SK-N-SH (cell line): ENCODE data around the gene MUSK. TPM values are rescaled to one million over a fixed set of nuclear protein-coding genes. Genes with fewer than 3 reads are reported as not detected.

Experiments used
- CTCF ChIA-PET: fragments of 300-600, 350-600 bp; formaldehyde crosslinking; extraction: SDS; loops from one replicate; lab custom pipeline; 2021; lab: Yijun Ruan, JAX
- POLR2A ChIA-PET: fragments of 350-600 bp; sonication (Branson Sonifier 250); formaldehyde crosslinking; extraction: SDS; loops from one replicate; lab custom pipeline; 2020; ENCODE audit warnings: antibody characterized with exemption, inconsistent platforms; lab: Yijun Ruan, JAX
- DNase-seq: peaks from one replicate; pipeline ENCODE4 v3.0.0; 2012
- H2AFZ ChIP-seq: fragments of 200-600 bp; sonication (generic); 2 replicates; pipeline ENCODE4 v1.8.1; 2016; ENCODE audit warnings: antibody characterized with exemption, mild to moderate bottlenecking, low read depth
- H3F3A ChIP-seq: fragments of 200-600 bp; sonication (generic); replicated peaks from 2 replicates; pipeline ENCODE3; 2016; ENCODE audit warnings: antibody characterized with exemption, mild to moderate bottlenecking; ENCODE audit not compliant: insufficient read depth
- H3K27ac ChIP-seq, 2 experiments: fragments of 200-500 bp in 1 of 2; fragments of 200-600 bp in 1 of 2; sonication (Bioruptor generic) in 1 of 2; sonication (generic), shearing (Covaris generic) in 1 of 2; 2 replicates each; pipeline versions ENCODE4 v1.5.1 to v1.6.1; 2014 to 2016; ENCODE audit warnings: low read depth in 2 of 2, inconsistent platforms in 1 of 2, low read length in 1 of 2, mild to moderate bottlenecking in 1 of 2, mixed read lengths in 1 of 2
- H3K27me3 ChIP-seq: fragments of 200-600 bp; sonication (generic), shearing (Covaris generic); 2 replicates; pipeline ENCODE4 v1.6.1; 2016; ENCODE audit warnings: mixed run types; ENCODE audit not compliant: insufficient read depth
- H3K36me3 ChIP-seq, 2 experiments: fragments of 200-500 bp in 1 of 2; fragments of 200-600 bp in 1 of 2; sonication (Bioruptor generic) in 1 of 2; sonication (generic) in 1 of 2; replicated peaks in 1 of 2; 2 replicates each; pipeline versions ENCODE3 to v1.5.1; 2014 to 2016; ENCODE audit warnings: low read length in 1 of 2, mild to moderate bottlenecking in 1 of 2; ENCODE audit not compliant: insufficient read depth in 2 of 2, control insufficient read depth in 1 of 2
- H3K4me1 ChIP-seq, 2 experiments: fragments of 200-500 bp in 1 of 2; fragments of 200-600 bp in 1 of 2; sonication (Bioruptor generic) in 1 of 2; sonication (generic), shearing (Covaris generic) in 1 of 2; 2 replicates each; pipeline versions ENCODE4 v1.5.1 to v1.6.1; 2014 to 2016; ENCODE audit warnings: low read depth in 1 of 2, low read length in 1 of 2, mixed run types in 1 of 2; ENCODE audit not compliant: insufficient read depth in 2 of 2, control insufficient read depth in 1 of 2
- H3K4me2 ChIP-seq: fragments of 200-600 bp; sonication (generic), shearing (Covaris generic); 2 replicates; pipeline ENCODE4 v1.6.1; 2017; ENCODE audit warnings: mixed run types
- H3K4me3 ChIP-seq, 2 experiments: fragments of 200-500 bp in 1 of 2; fragments of 200-600 bp in 1 of 2; sonication (Bioruptor generic) in 1 of 2; sonication (generic), shearing (Covaris generic) in 1 of 2; 2 replicates each; pipeline versions ENCODE4 v1.5.1 to v1.8.1; 2014 to 2016; ENCODE audit warnings: low read depth in 2 of 2, inconsistent platforms in 1 of 2, low read length in 1 of 2, mild to moderate bottlenecking in 1 of 2, mixed read lengths in 1 of 2, moderate library complexity in 1 of 2
- H3K79me2 ChIP-seq: fragments of 200-600 bp; sonication (generic); 2 replicates; pipeline ENCODE4 v1.8.1; 2017; ENCODE audit warnings: mild to moderate bottlenecking; ENCODE audit not compliant: insufficient read depth
- H3K9ac ChIP-seq: fragments of 200-600 bp; sonication (generic); 2 replicates; pipeline ENCODE4 v1.6.1; 2017; ENCODE audit warnings: mixed run types
- H3K9me2 ChIP-seq: fragments of 200-600 bp; sonication (generic); 2 replicates; pipeline ENCODE4 v1.6.1; 2017; ENCODE audit warnings: mixed run types
- H3K9me3 ChIP-seq: fragments of 200-600 bp; sonication (generic); 2 replicates; pipeline ENCODE4 v1.6.1; 2017; ENCODE audit warnings: mixed run types, mild to moderate bottlenecking, moderate library complexity
- H4K20me1 ChIP-seq: fragments of 200-600 bp; sonication (generic); 2 replicates; pipeline ENCODE4 v1.6.1; 2017; ENCODE audit warnings: mild to moderate bottlenecking, mixed run types; ENCODE audit not compliant: insufficient read depth
- EP300 ChIP-seq, 2 experiments: IDR thresholded peaks; 2 replicates each; pipeline versions ENCODE4 v1.4.0 to v1.6.1; 2012; ENCODE audit warnings: borderline replicate concordance in 1 of 2, low read depth in 1 of 2, low read length in 1 of 2
- FOSL2 ChIP-seq: IDR thresholded peaks from 2 replicates; pipeline ENCODE4 v1.4.0; 2012; ENCODE audit warnings: low read depth, mild to moderate bottlenecking, moderate library complexity, borderline replicate concordance
- JUND ChIP-seq: IDR thresholded peaks from 2 replicates; pipeline ENCODE4 v1.4.0; 2012
- MXI1 ChIP-seq: IDR thresholded peaks from 2 replicates; pipeline ENCODE4 v1.6.1; 2012; ENCODE audit warnings: mild to moderate bottlenecking, low read depth, low read length, improper control_type of control experiment
- PBX3 ChIP-seq: IDR thresholded peaks from 2 replicates; pipeline ENCODE4; 2012
- TCF12 ChIP-seq: IDR thresholded peaks from 2 replicates; pipeline ENCODE4 v1.4.0; 2012
- TEAD4 ChIP-seq: IDR thresholded peaks from 2 replicates; pipeline ENCODE4 v1.4.0; 2012; ENCODE audit warnings: mild to moderate bottlenecking, borderline replicate concordance; ENCODE audit not compliant: insufficient read depth
- USF2 ChIP-seq: fragments of 150-350 bp; IDR thresholded peaks from 2 replicates; pipeline ENCODE4 v1.6.1; 2017; ENCODE audit warnings: antibody characterized with exemption, low read length, low read depth, borderline replicate concordance
- WGBS: methylation state at CpG from one replicate; pipeline ENCODE4 v1.1.6; 2017; ENCODE audit warnings: low lambda C conversion rate; 5-methylcytosine and 5-hydroxymethylcytosine counted together
- polyA plus RNA-seq, 3 experiments: library from polyadenylated mRNA; depleted of rRNA; stranded (reverse); fragments of >200 nt; gene quantifications; 2 replicates each; pipeline ENCODE4 v1.2.3, GENCODE V29; 2012
- TF ChIP-seq, protein P1 (sequence below): IDR thresholded peaks from 2 replicates; pipeline ENCODE4 v1.4.0; 2012; ENCODE audit warnings: low read depth, borderline replicate concordance
- TF ChIP-seq, protein P2 (sequence below): fragments of 200-600 bp; sonication (generic); IDR thresholded peaks from 2 replicates; pipeline ENCODE4 v1.6.1; 2017; ENCODE audit warnings: antibody characterized with exemption, mild to moderate bottlenecking, moderate library complexity

The MUSK gene
- polyA plus RNA-seq, 1 of the 3 experiments (the other 2 are of a cell fraction) = not detected

GRCh38 chr9:110648696-110649095, 19.9 kb upstream of the MUSK start (continued):
- TF ChIP-seq, protein P1, sequence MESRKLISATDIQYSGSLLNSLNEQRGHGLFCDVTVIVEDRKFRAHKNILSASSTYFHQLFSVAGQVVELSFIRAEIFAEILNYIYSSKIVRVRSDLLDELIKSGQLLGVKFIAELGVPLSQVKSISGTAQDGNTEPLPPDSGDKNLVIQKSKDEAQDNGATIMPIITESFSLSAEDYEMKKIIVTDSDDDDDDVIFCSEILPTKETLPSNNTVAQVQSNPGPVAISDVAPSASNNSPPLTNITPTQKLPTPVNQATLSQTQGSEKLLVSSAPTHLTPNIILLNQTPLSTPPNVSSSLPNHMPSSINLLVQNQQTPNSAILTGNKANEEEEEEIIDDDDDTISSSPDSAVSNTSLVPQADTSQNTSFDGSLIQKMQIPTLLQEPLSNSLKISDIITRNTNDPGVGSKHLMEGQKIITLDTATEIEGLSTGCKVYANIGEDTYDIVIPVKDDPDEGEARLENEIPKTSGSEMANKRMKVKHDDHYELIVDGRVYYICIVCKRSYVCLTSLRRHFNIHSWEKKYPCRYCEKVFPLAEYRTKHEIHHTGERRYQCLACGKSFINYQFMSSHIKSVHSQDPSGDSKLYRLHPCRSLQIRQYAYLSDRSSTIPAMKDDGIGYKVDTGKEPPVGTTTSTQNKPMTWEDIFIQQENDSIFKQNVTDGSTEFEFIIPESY = no peak
- no peak for TF ChIP-seq MXI1
- no peak for TF ChIP-seq PBX3
- TF ChIP-seq, protein P2, sequence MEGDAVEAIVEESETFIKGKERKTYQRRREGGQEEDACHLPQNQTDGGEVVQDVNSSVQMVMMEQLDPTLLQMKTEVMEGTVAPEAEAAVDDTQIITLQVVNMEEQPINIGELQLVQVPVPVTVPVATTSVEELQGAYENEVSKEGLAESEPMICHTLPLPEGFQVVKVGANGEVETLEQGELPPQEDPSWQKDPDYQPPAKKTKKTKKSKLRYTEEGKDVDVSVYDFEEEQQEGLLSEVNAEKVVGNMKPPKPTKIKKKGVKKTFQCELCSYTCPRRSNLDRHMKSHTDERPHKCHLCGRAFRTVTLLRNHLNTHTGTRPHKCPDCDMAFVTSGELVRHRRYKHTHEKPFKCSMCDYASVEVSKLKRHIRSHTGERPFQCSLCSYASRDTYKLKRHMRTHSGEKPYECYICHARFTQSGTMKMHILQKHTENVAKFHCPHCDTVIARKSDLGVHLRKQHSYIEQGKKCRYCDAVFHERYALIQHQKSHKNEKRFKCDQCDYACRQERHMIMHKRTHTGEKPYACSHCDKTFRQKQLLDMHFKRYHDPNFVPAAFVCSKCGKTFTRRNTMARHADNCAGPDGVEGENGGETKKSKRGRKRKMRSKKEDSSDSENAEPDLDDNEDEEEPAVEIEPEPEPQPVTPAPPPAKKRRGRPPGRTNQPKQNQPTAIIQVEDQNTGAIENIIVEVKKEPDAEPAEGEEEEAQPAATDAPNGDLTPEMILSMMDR = no peak
- no peak for TF ChIP-seq TCF12

DNA sequence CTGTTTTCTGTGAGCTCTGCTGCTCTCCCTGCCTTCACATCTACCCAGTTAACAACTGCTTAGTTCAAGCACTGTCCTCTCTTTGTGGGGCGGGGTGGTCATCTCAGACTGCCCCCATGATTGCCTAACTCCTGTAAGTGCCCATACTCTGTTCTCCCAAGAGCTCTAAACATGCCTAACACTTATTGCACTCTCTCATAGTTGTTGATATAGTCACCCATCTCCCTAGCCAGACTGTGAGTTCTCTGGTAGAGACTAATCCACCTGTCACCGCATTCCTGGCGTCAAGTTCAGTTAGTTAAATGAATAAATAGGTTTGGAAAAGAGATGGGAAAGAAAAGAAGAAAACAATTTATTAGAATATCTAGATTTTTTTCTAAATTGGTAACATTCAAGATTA, 18.3 kb upstream of the MUSK start:
- H3K4me3 ChIP-seq = no peak overlapping the region
- no peak for DNase-seq

More for the DNA sequence above, 18.3 kb upstream of the MUSK start:
- Histone ChIP-seq H3K27ac (peak overlapping the region; percentile 34 to 83; a peak in 3 of 4 replicates), H3K9me3 (no peaks in the 10 kb centered on the region), H3K79me2 (no peaks in the 10 kb centered on the region), H3F3A (peaks cover 17% of the 10 kb centered on the region), H3K27me3 (no peaks in the 10 kb centered on the region), H3K9ac (no peak overlapping the region), H3K4me2 (no peak overlapping the region), H4K20me1 (no peaks in the 10 kb centered on the region), H3K4me1 (peaks cover 5 to 9% of the 10 kb centered on the region in 2 experiments; a peak in 3 of 4 replicates), H3K36me3 (no peaks in the 10 kb centered on the region), H2AFZ (no peak overlapping the region), H3K9me2 (no peaks in the 10 kb centered on the region)
- 81% methylated on average over 3 of the region's 3 CpGs for WGBS
- POLR2A ChIA-PET = no interaction called here
- CTCF ChIA-PET = interaction anchor here (1.4 kb wide), 1 partner anchor 10 kb away, joined by 4 read pairs; no protein-coding TSS in a partner anchor
- TF ChIP-seq USF2 (no peak), EP300 (IDR thresholded peaks at IDR 0.05; ENCODE audit: borderline replicate concordance in 1 of 2, low read depth in 1 of 2, low read length in 1 of 2) (0 out of 4 replicates have a peak, but pooled peaks of 1 of the 2 experiments have one; percentile 39), JUND (peak; percentile 61), TCF12 (peak; percentile 80), FOSL2 (peak; percentile 64), PBX3 (peak; percentile 85), TEAD4 (peak; percentile 63; the same call in 1 of the 2 replicates)
- TF ChIP-seq, protein P1 = no peak
- TF ChIP-seq, all 33 proteins: peak for 6
